HG02642 (cell line): Measurements from ENCODE around the gene ELP6.
A peak's percentile ranks its signal among the peaks of the same experiment; 100 is the strongest.
"Not testable (repeated sequence)": the region's sequence is repeated elsewhere in the genome, so short reads cannot be mapped to it uniquely, and the experiment has no call there.

Source experiments
- ATAC-seq: cut with Tn5 transposase; IDR thresholded peaks from one replicate; pipeline ENCODE4 v1.9.1; 2021; ENCODE audit warnings: mild to moderate bottlenecking; ENCODE audit not compliant: unreplicated experiment, poor library complexity

Gene ELP6

GRCh38 chr3:47515100-47515499 lies 1.6 kb upstream of the ELP6 start:
- no peak for ATAC-seq

GRCh38 chr3:47512416-47513124 lies 942 bp downstream of the ELP6 start:
- ATAC-seq: peak; percentile 16

GRCh38 chr3:47505267-47505666 lies 8.2 kb downstream of the ELP6 start:
- not testable (repeated sequence) for ATAC-seq

- no peak for ATAC-seq
These were observed 9.4 kb downstream of the ELP6 start for GRCh38 chr3:47504113-47504512.

GRCh38 chr3:47503033-47503432 lies 10.5 kb downstream of the ELP6 start:
- no peak for ATAC-seq

GRCh38 chr3:47496892-47497291 lies 16.6 kb downstream of the ELP6 start:
- ATAC-seq: no peak

- ATAC-seq: no peak
These were observed 17.6 kb downstream of the ELP6 start for GRCh38 chr3:47495886-47496285.

- ATAC-seq: no peak
These were observed 18.4 kb downstream of the ELP6 start for GRCh38 chr3:47495111-47495510.

- no peak for ATAC-seq
These were observed 21.7 kb downstream of the ELP6 start for GRCh38 chr3:47491777-47492176.

GRCh38 chr3:47491186-47491585 lies 22.3 kb downstream of the ELP6 start:
- no peak for ATAC-seq

GRCh38 chr3:47487265-47487664 lies 26.2 kb downstream of the ELP6 start:
- no peak for ATAC-seq

- no peak for ATAC-seq
These were observed 27.7 kb downstream of the ELP6 start for GRCh38 chr3:47485812-47486211.

GRCh38 chr3:47482366-47482765 lies 31.1 kb downstream of the ELP6 start:
- ATAC-seq: no peak

GRCh38 chr3:47481763-47482162 lies 31.7 kb downstream of the ELP6 start:
- ATAC-seq: not testable (repeated sequence)

- ATAC-seq: not testable (repeated sequence)
These were observed 33.2 kb downstream of the ELP6 start for GRCh38 chr3:47480267-47480666.

GRCh38 chr3:47479826-47480160 lies 33.7 kb downstream of the ELP6 start:
- ATAC-seq: no peak

GRCh38 chr3:47478022-47478421 lies 35.5 kb downstream of the ELP6 start:
- no peak for ATAC-seq

- ATAC-seq: no peak
These were observed 36.8 kb downstream of the ELP6 start for GRCh38 chr3:47476644-47477199.

GRCh38 chr3:47476330-47476626 lies 37.2 kb downstream of the ELP6 start:
- ATAC-seq: no peak

- ATAC-seq: peak; percentile 93
These were observed 37.8 kb downstream of the ELP6 start, which contains the start of gene SCAP for GRCh38 chr3:47475570-47476329. Gene SCAP, minus strand, starts transcription at chr3:47475941. Its CDS starts 32,948 bp downstream, at chr3:47442993.

GRCh38 chr3:47475029-47475569 lies 38.4 kb downstream of the ELP6 start:
- no peak for ATAC-seq
